Neural cell (in vitro differentiated cells): ENCODE measurements around the gene ZNF438.

ENCODE experiments used
- TAF1 ChIP-seq: IDR thresholded peaks from 2 replicates; pipeline ENCODE4 v1.6.1; 2012; ENCODE audit warnings: low read depth
- TF ChIP-seq, protein P1 (sequence below): fragments of 450-650 bp; IDR thresholded peaks from 2 replicates; pipeline ENCODE4 v1.5.1; 2014; ENCODE audit warnings: antibody characterized with exemption, mild to moderate bottlenecking, moderate library complexity; ENCODE audit not compliant: poor library complexity, severe bottlenecking

DNA sequence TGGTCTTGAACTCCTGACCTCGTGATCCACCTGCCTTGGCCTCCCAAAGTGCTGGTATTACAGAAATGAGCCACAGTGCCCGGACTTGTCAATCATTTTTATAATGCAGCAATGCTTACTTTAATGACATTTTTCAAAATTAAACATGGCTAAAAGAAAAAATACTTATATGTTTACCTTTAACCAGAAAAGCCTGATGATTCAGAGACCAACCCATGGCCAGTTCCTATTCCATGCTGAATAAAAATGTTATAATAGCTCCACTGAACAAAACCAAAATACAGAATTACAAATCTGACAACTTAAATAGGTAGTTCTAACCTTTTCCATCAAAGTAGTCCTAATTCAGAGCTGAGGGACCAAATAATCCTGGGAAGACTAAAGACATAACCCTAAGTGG is 21.6 kb downstream of the ZNF438 start:
- TF ChIP-seq, protein P1, sequence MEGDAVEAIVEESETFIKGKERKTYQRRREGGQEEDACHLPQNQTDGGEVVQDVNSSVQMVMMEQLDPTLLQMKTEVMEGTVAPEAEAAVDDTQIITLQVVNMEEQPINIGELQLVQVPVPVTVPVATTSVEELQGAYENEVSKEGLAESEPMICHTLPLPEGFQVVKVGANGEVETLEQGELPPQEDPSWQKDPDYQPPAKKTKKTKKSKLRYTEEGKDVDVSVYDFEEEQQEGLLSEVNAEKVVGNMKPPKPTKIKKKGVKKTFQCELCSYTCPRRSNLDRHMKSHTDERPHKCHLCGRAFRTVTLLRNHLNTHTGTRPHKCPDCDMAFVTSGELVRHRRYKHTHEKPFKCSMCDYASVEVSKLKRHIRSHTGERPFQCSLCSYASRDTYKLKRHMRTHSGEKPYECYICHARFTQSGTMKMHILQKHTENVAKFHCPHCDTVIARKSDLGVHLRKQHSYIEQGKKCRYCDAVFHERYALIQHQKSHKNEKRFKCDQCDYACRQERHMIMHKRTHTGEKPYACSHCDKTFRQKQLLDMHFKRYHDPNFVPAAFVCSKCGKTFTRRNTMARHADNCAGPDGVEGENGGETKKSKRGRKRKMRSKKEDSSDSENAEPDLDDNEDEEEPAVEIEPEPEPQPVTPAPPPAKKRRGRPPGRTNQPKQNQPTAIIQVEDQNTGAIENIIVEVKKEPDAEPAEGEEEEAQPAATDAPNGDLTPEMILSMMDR: no peak
- no peak for TF ChIP-seq TAF1
